Upper lobe of left lung (tissue), 6 donors: ENCODE data around the gene PEX10. TPM values are rescaled to one million over a fixed set of nuclear protein-coding genes. Genes with fewer than 3 reads are reported as not detected.

Experiments
- ATAC-seq, 2 donors: fragments of 200-7000 bp; cut with Tn5 transposase; one replicate each; pipeline ENCODE4 v1.9.1; 2022; ENCODE audit warnings: mild to moderate bottlenecking in 2 of 2, moderate library complexity in 2 of 2; ENCODE audit not compliant: low FRiP score in 2 of 2
- DNase-seq, 2 donors: peaks; one replicate each; pipeline ENCODE4 v3.0.0-alpha.2; 2019 to 2020
- H3K27ac ChIP-seq, 4 donors: fragments of 200-600 bp; sonication (generic); one replicate each; pipeline ENCODE4 v1.5.1; 2016 to 2019
- H3K27me3 ChIP-seq, 4 donors: fragments of 200-600 bp; sonication (generic); one replicate each; pipeline ENCODE4 v1.5.1; 2017 to 2019
- H3K36me3 ChIP-seq, 4 donors: fragments of 200-600 bp; sonication (generic); one replicate each; pipeline ENCODE4 v1.5.1; 2016 to 2019
- H3K4me1 ChIP-seq, 4 donors: fragments of 200-600 bp; sonication (generic); one replicate each; pipeline ENCODE4 v1.5.1; 2018 to 2019
- H3K4me3 ChIP-seq, 4 donors: fragments of 200-600 bp; sonication (generic); one replicate each; pipeline ENCODE4 v1.5.1; 2017 to 2019; ENCODE audit warnings: mild to moderate bottlenecking in 2 of 4, moderate library complexity in 1 of 4
- H3K9me3 ChIP-seq, 4 donors: fragments of 200-600 bp; sonication (generic); one replicate each; pipeline ENCODE4 v1.5.1; 2018 to 2019
- CTCF ChIP-seq, 6 experiments: fragments of 450-650 bp in 4 of 6; fragments of 200-600 bp in 2 of 6; sonication (generic) in 2 of 6; IDR thresholded peaks; one replicate each; pipeline ENCODE4 v1.5.1; 2016 to 2019; ENCODE audit warnings: antibody characterized with exemption in 6 of 6
- EP300 ChIP-seq, 4 donors: sonication (generic); formaldehyde crosslinking; IDR thresholded peaks; one replicate each; pipeline ENCODE4 v1.5.1; 2017; ENCODE audit warnings: antibody characterized with exemption in 4 of 4, control low read depth in 2 of 4
- POLR2A ChIP-seq, 4 donors: fragments of 450-650 bp; IDR thresholded peaks; one replicate each; pipeline ENCODE4 v1.5.1; 2016 to 2017; ENCODE audit warnings: antibody characterized with exemption in 4 of 4, mild to moderate bottlenecking in 2 of 4
- POLR2AphosphoS5 ChIP-seq, 2 donors: sonication (generic); formaldehyde crosslinking; IDR thresholded peaks; one replicate each; pipeline ENCODE4 v1.5.1; 2017; ENCODE audit warnings: antibody characterized with exemption in 2 of 2
- WGBS, 2 donors: methylation state at CpG; one replicate each; pipeline ENCODE4 v1.1.5; 2017 to 2018; 5-methylcytosine and 5-hydroxymethylcytosine counted together
- total RNA-seq, 6 donors: library from RNA; depleted of rRNA in 4 of 6; stranded (reverse); fragments of >200 nt in 4 of 6; gene quantifications; one replicate each; pipeline versions ENCODE4 v1.1.0 to v1.2.1, GENCODE V29; 2016 to 2021
- donor health status: DM: no; HTN: no; CAD: no; lungs with moderate emphysema.
- donor health status: DM: no; HTN: yes; CAD: no; lungs with severe emphysema.

PEX10 gene
- total RNA-seq, 6 donors from 2014 or later = 15.7 to 32.1 (median 19.9) TPM

GRCh38 chr1:2376261-2376741, 36.1 kb downstream of the PEX10 start:
- 74 to 87% methylated on average over 14 to 22 of the region's 23 CpGs for WGBS, 2 donors
- DNase-seq (peak in 1 of 2 donors; percentile 59), ATAC-seq (no peak)
- Histone ChIP-seq H3K4me1 (no peaks in the 10 kb centered on the region), H3K27ac (no peak overlapping the region), H3K27me3 (no peaks in the 10 kb centered on the region), H3K4me3 (no peak overlapping the region), H3K36me3 (peaks cover 0 to 4% (median 0%) of the 10 kb centered on the region in 4 donors), H3K9me3 (no peaks in the 10 kb centered on the region)
- TF ChIP-seq EP300 (IDR thresholded peaks at IDR 0.05) = no peak
- no peak for TF ChIP-seq CTCF (IDR thresholded peaks at IDR 0.05)
- no peak for TF ChIP-seq POLR2AphosphoS5 (IDR thresholded peaks at IDR 0.05)
- no peak for TF ChIP-seq POLR2A (IDR thresholded peaks at IDR 0.05)

GRCh38 chr1:2375923-2376260, 36.5 kb downstream of the PEX10 start:
- no peaks in the 10 kb centered on the region for H3K4me1 ChIP-seq
- TF ChIP-seq POLR2AphosphoS5 (IDR thresholded peaks at IDR 0.05) (no peak), EP300 (IDR thresholded peaks at IDR 0.05) (no peak), POLR2A (IDR thresholded peaks at IDR 0.05) (no peak), CTCF (IDR thresholded peaks at IDR 0.05) (no peak)
- H3K4me3 ChIP-seq = no peak overlapping the region
- no peaks in the 10 kb centered on the region for H3K9me3 ChIP-seq
- 66 to 89% methylated on average over 2 to 7 of the region's 7 CpGs for WGBS, 2 donors
- ATAC-seq = no peak
- DNase-seq = no peak
- H3K27ac ChIP-seq = no peak overlapping the region
- peaks cover 0 to 4% (median 0%) of the 10 kb centered on the region in 4 donors for H3K36me3 ChIP-seq
- H3K27me3 ChIP-seq = no peaks in the 10 kb centered on the region

GRCh38 chr1:2375246-2375922, 37.0 kb downstream of the PEX10 start:
- peak in 1 of 2 donors; percentile 71 for DNase-seq
- H3K27ac ChIP-seq = no peak overlapping the region
- H3K9me3 ChIP-seq = no peaks in the 10 kb centered on the region
- ATAC-seq = no peak
- no peak overlapping the region for H3K4me3 ChIP-seq
- peaks cover 0 to 4% (median 0%) of the 10 kb centered on the region in 4 donors for H3K36me3 ChIP-seq
- H3K27me3 ChIP-seq = no peaks in the 10 kb centered on the region
- 85 to 92% methylated on average over 14 to 23 of the region's 23 CpGs for WGBS, 2 donors
- H3K4me1 ChIP-seq = no peaks in the 10 kb centered on the region
- no peak for TF ChIP-seq CTCF (IDR thresholded peaks at IDR 0.05)

- DNase-seq = no peak
- no peak overlapping the region for H3K4me3 ChIP-seq
- peaks cover 0 to 4% (median 0%) of the 10 kb centered on the region in 4 donors for H3K36me3 ChIP-seq
- no peaks in the 10 kb centered on the region for H3K27me3 ChIP-seq
- no peak overlapping the region for H3K27ac ChIP-seq
- ATAC-seq = no peak
- no peaks in the 10 kb centered on the region for H3K9me3 ChIP-seq
- WGBS, 2 donors = 84 to 87% methylated on average over 16 to 17 of the region's 17 CpGs
- H3K4me1 ChIP-seq = no peaks in the 10 kb centered on the region
- TF ChIP-seq POLR2AphosphoS5 (IDR thresholded peaks at IDR 0.05) (no peak), EP300 (IDR thresholded peaks at IDR 0.05) (no peak), CTCF (IDR thresholded peaks at IDR 0.05) (no peak), POLR2A (IDR thresholded peaks at IDR 0.05) (no peak)
Observed at GRCh38 chr1:2374252-2375155, 37.9 kb downstream of the PEX10 start.
